Gastroesophageal sphincter (tissue), 4 donors: ENCODE measurements around the gene MTARC1. TPM values are rescaled to one million over a fixed set of nuclear protein-coding genes. Genes with fewer than 3 reads are reported as not detected.
A peak's percentile ranks its signal among the peaks of the same experiment; 100 is the strongest.

Experiments
- ATAC-seq: fragments of 150-250 bp; one replicate; pipeline ENCODE4 v1.9.1; 2016; ENCODE audit warnings: mild to moderate bottlenecking, moderate library complexity
- H3K27ac ChIP-seq, 4 donors: fragments of 200-600 bp; sonication (generic) in 3 of 4; 1 replicate in 3 of 4; 2 replicates in 1 of 4; pipeline ENCODE4 v1.5.1; 2016 to 2019
- H3K27me3 ChIP-seq: fragments of 200-600 bp; sonication (generic); one replicate; pipeline ENCODE4 v1.5.1; 2019
- H3K36me3 ChIP-seq, 2 donors: fragments of 200-600 bp; sonication (generic); one replicate each; pipeline ENCODE4 v1.5.1; 2019; ENCODE audit warnings: control low read depth in 1 of 2
- H3K4me1 ChIP-seq, 3 donors: fragments of 200-600 bp; sonication (generic); 1 replicate in 2 of 3; 2 replicates in 1 of 3; pipeline ENCODE4 v1.5.1; 2016 to 2019; ENCODE audit warnings: control low read depth in 2 of 3
- H3K4me3 ChIP-seq, 2 donors: fragments of 200-600 bp; sonication (generic); one replicate each; pipeline ENCODE4 v1.5.1; 2019; ENCODE audit warnings: mild to moderate bottlenecking in 1 of 2, moderate library complexity in 1 of 2
- H3K9me3 ChIP-seq, 3 donors: fragments of 200-600 bp; sonication (generic); one replicate each; pipeline ENCODE4 v1.5.1; 2017 to 2019; ENCODE audit warnings: control low read depth in 2 of 3
- CTCF ChIP-seq, 4 experiments: fragments of 200-600 bp in 2 of 4; fragments of 450-650 bp in 2 of 4; sonication (generic) in 1 of 4; IDR thresholded peaks; one replicate each; pipeline ENCODE4 v1.5.1; 2017 to 2019; ENCODE audit warnings: antibody characterized with exemption in 4 of 4, mild to moderate bottlenecking in 2 of 4, moderate library complexity in 2 of 4
- EP300 ChIP-seq: sonication (generic); formaldehyde crosslinking; IDR thresholded peaks from one replicate; pipeline ENCODE4 v1.6.1; 2017; ENCODE audit warnings: antibody characterized with exemption, mild to moderate bottlenecking
- POLR2A ChIP-seq, 2 donors: fragments of 450-650 bp; IDR thresholded peaks; one replicate each; pipeline ENCODE4 v1.6.1; 2017; ENCODE audit warnings: antibody characterized with exemption in 2 of 2, mild to moderate bottlenecking in 2 of 2, moderate library complexity in 1 of 2
- POLR2AphosphoS5 ChIP-seq: sonication (generic); formaldehyde crosslinking; IDR thresholded peaks from one replicate; pipeline ENCODE4 v1.6.1; 2017; ENCODE audit warnings: antibody characterized with exemption
- WGBS, 2 donors: methylation state at CpG; one replicate each; pipeline ENCODE4 v1.1.5; 2018; ENCODE audit warnings: low coverage in 1 of 2; 5-methylcytosine and 5-hydroxymethylcytosine counted together
- total RNA-seq, 4 donors: library from RNA; depleted of rRNA; stranded (reverse); fragments of >200 nt; gene quantifications; one replicate each; pipeline ENCODE4 v1.1.0, GENCODE V29; 2016

MTARC1 gene
- total RNA-seq, 4 donors from 2014 or later: 3.7 to 8.1 (median 5.4) TPM

- Histone ChIP-seq H3K9me3 (no peaks in the 10 kb centered on the region), H3K27me3 (no peaks in the 10 kb centered on the region), H3K36me3 (peaks cover 0 to 22% of the 10 kb centered on the region in 2 donors), H3K4me1 (peaks cover 3 to 73% (median 15%) of the 10 kb centered on the region in 3 donors), H3K4me3 (no peak overlapping the region), H3K27ac (peak overlapping the region in 3 of 4 donors; percentile 20 to 98 (median 93))
- TF ChIP-seq CTCF (IDR thresholded peaks at IDR 0.05) (no peak), POLR2AphosphoS5 (no peak), POLR2A (IDR thresholded peaks at IDR 0.05) (no peak), EP300 (no peak)
- ATAC-seq: no peak
- WGBS, 2 donors: 33 to 61% methylated on average over 1 to 2 of the region's 2 CpGs
These were observed 35.6 kb upstream of the MTARC1 start for GRCh38 chr1:220751111-220751510.

DNA sequence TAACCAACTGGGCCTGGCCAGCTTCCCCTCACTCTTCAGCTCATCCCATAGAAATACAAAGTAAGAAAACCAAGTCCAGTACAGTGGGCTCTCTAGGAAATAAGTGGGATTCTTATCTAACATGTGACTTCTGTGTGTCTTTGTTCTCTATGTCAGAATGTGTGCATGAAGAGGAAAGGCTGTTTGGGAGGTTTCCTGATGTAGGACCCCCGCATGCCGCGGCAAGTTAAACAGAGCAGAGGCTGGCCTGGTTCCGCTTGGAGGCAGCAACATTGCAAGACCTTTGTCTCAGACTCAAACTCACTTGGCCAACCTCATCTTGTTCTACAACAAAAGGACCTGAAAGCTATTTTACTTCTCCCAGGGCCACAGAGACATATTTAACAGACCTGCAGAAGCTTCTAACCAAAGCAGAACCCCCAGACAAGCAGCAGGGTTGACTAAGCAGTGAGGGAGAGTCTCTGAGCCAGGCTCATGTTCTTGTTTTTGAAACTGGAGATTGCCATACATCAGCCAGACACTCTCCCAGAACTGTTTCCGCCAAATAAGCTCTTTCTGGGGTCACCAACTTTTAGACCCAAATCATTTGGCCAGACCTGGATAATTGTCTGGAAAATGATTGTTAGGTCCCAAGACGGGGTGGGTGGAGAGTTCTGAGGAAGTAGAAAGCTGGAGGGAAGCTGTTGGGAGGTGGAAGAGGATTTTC is 32.3 kb upstream of the MTARC1 start:
- Histone ChIP-seq H3K4me3 (no peak overlapping the region), H3K9me3 (no peaks in the 10 kb centered on the region), H3K27ac (no peak overlapping the region), H3K4me1 (peaks cover 0 to 48% (median 12%) of the 10 kb centered on the region in 3 donors), H3K27me3 (no peaks in the 10 kb centered on the region), H3K36me3 (peaks cover 0 to 50% of the 10 kb centered on the region in 2 donors)
- 56 to 92% methylated on average over 3 to 4 of the region's 6 CpGs for WGBS, 2 donors
- ATAC-seq: no peak
- TF ChIP-seq POLR2AphosphoS5: no peak
- TF ChIP-seq POLR2A (IDR thresholded peaks at IDR 0.05): no peak
- no peak for TF ChIP-seq EP300
- no peak for TF ChIP-seq CTCF (IDR thresholded peaks at IDR 0.05)

DNA sequence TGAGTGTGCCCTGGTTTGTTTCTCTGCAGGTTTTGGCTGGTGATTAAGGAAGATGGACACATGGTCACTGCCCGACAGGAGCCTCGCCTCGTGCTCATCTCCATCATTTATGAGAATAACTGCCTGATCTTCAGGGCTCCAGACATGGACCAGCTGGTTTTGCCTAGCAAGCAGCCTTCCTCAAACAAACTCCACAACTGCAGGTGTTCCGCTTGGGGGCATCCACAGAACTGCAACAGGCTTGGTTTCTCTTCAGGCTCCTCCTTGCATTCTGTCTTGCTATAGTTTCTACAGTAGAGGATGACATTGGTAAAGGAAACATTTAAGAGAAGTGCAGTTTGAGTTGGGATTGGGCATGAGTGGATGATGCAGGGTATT is 31.8 kb upstream of the MTARC1 start:
- peaks cover 0 to 43% (median 12%) of the 10 kb centered on the region in 3 donors for H3K4me1 ChIP-seq
- H3K27ac ChIP-seq: no peak overlapping the region
- H3K4me3 ChIP-seq: no peak overlapping the region
- H3K36me3 ChIP-seq: peaks cover 0 to 54% of the 10 kb centered on the region in 2 donors
- ATAC-seq: no peak
- TF ChIP-seq POLR2A (IDR thresholded peaks at IDR 0.05) (no peak), POLR2AphosphoS5 (no peak), EP300 (no peak)
- H3K9me3 ChIP-seq: no peaks in the 10 kb centered on the region
- 64 to 100% methylated on average over 1 to 3 of the region's 4 CpGs for WGBS, 2 donors
- H3K27me3 ChIP-seq: no peaks in the 10 kb centered on the region

DNA sequence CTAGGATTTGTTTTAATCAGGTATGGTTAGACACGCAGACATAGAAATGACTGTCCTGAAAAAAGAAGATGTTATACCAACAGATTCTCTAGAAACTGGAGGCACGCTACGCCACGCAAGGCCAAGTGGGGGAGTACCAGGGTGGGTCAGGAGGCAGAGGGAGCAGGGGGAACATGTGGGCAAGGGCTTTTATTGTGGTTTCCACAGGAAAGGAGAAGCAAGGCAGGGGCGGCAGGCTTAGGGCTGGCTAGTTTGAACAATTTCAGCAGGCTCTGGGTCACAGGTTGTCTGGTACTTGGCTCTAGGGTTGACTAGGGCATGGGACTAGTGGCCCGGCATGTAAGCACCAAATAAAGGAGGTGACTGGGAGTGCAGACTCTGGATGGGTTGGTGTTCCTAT is 31.4 kb upstream of the MTARC1 start:
- no peak overlapping the region for H3K4me3 ChIP-seq
- H3K4me1 ChIP-seq: peaks cover 0 to 39% (median 9%) of the 10 kb centered on the region in 3 donors
- no peak overlapping the region for H3K27ac ChIP-seq
- H3K36me3 ChIP-seq: peaks cover 0 to 58% of the 10 kb centered on the region in 2 donors
- H3K27me3 ChIP-seq: no peaks in the 10 kb centered on the region
- TF ChIP-seq EP300 (no peak), CTCF (IDR thresholded peaks at IDR 0.05) (no peak), POLR2A (IDR thresholded peaks at IDR 0.05) (no peak), POLR2AphosphoS5 (no peak)
- 91 to 95% methylated on average over 4 to 6 of the region's 6 CpGs for WGBS, 2 donors
- no peaks in the 10 kb centered on the region for H3K9me3 ChIP-seq
- ATAC-seq: no peak

- no peak for ATAC-seq
- peaks cover 0 to 72% of the 10 kb centered on the region in 2 donors for H3K36me3 ChIP-seq
These were observed 29.3 kb upstream of the MTARC1 start for GRCh38 chr1:220757441-220757840.

DNA sequence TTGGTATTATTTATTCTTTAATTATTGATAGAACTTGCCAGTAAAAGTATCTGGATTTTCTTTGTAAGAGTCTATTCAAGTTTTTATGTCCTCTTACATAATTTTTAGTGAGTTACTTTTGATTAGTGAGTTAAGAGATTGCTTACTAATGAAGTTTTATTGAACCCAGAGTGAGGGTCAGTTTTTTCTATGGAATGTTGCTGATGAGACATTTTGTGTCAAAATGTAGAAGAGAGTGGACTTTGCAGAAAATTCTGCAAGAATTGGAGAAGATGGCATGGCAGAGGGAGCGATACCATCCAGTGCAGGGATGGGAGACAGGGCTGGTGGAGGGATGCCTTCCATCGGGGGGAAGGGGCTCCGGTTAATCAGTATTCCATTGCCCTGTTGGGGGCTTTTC is 27.6 kb upstream of the MTARC1 start:
- peaks cover 0 to 87% of the 10 kb centered on the region in 2 donors for H3K36me3 ChIP-seq
- WGBS, 2 donors: 93% methylated on average over 3 of the region's 3 CpGs

More at GRCh38 chr1:220757441-220757840, 29.3 kb upstream of the MTARC1 start:
- no peak overlapping the region for H3K27ac ChIP-seq
- no peak for TF ChIP-seq EP300
- TF ChIP-seq POLR2A (IDR thresholded peaks at IDR 0.05): no peak
- no peak for TF ChIP-seq POLR2AphosphoS5
- H3K9me3 ChIP-seq: no peaks in the 10 kb centered on the region
- H3K4me3 ChIP-seq: no peak overlapping the region
- 83% methylated on average over 1 of the region's 3 CpGs; no CpG with 5 or more reads in 1 of the 2 donors for WGBS, 2 donors
- no peaks in the 10 kb centered on the region for H3K27me3 ChIP-seq
- H3K4me1 ChIP-seq: peaks cover 0 to 17% (median 0%) of the 10 kb centered on the region in 3 donors

More for the DNA sequence above, 27.6 kb upstream of the MTARC1 start:
- Histone ChIP-seq H3K4me3 (no peak overlapping the region), H3K4me1 (peaks cover 0 to 2% (median 0%) of the 10 kb centered on the region in 3 donors), H3K27me3 (no peaks in the 10 kb centered on the region), H3K27ac (no peak overlapping the region), H3K9me3 (no peaks in the 10 kb centered on the region)
- ATAC-seq: no peak
- TF ChIP-seq CTCF (IDR thresholded peaks at IDR 0.05) (no peak), EP300 (no peak), POLR2A (IDR thresholded peaks at IDR 0.05) (no peak), POLR2AphosphoS5 (no peak)
